Measurements from ENCODE around the gene OR2L3. TPM values are rescaled to one million over a fixed set of nuclear protein-coding genes. Genes with fewer than 3 reads are reported as not detected.

Gene OR2L3
- total RNA-seq, 3 donors from 2014 or later (not counting 1 experiment from before 2014, with no cell fraction given), result not detected

DNA sequence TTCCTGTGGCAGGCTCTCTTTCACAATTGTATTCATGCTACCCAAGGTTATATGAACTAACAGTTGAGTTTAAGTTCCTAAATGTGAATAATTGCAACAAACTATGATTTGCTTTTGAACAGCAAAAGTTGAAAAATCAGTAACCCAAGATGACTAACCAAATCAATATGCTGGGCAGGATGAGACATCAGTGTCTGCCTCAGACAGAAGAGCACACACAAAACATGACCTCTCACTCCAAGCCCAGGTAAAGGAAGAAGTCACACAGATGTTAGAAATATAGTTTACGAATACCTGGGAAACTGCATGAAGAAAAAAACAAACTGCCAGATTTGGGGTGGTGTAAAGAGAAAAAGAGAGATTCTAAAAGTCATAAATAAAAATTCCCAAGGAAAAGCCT, 51.9 kb downstream of the OR2L3 start:
- intact Hi-C loops (cut with micrococcal nuclease), result no loop called here
- ATAC-seq (no peak), DNase-seq (no peak)
- Histone ChIP-seq H3K9me3 (ENCODE audit: control insufficient read depth, insufficient read depth, low read length) (no peaks in the 10 kb centered on the region), H3K4me1 (ENCODE audit: control insufficient read depth, insufficient read depth, low read length) (no peaks in the 10 kb centered on the region), H3K27me3 (ENCODE audit: control insufficient read depth, insufficient read depth, low read length) (no peaks in the 10 kb centered on the region), H3K4me3 (ENCODE audit: low read length) (no peak overlapping the region), H3K27ac (ENCODE audit: low read length) (no peak overlapping the region), H3K36me3 (ENCODE audit: control insufficient read depth, insufficient read depth, low read length) (no peaks in the 10 kb centered on the region)
- no peaks in the 10 kb centered on the region for H3K4me1 Mint-ChIP-seq
- peaks cover 3 to 9% of the 10 kb centered on the region in 2 donors for H3K9me3 Mint-ChIP-seq
- no peaks in the 10 kb centered on the region for H3K27me3 Mint-ChIP-seq (ENCODE audit: low read depth in 2 of 2)
- H3K4me3 Mint-ChIP-seq, result no peak overlapping the region
- no CpG with 5 or more reads among the region's 1 CpG for WGBS (ENCODE audit: insufficient coverage)
- no peak overlapping the region for H3K27ac Mint-ChIP-seq
- no peaks in the 10 kb centered on the region for H3K36me3 Mint-ChIP-seq
- TF ChIP-seq, protein P1, sequence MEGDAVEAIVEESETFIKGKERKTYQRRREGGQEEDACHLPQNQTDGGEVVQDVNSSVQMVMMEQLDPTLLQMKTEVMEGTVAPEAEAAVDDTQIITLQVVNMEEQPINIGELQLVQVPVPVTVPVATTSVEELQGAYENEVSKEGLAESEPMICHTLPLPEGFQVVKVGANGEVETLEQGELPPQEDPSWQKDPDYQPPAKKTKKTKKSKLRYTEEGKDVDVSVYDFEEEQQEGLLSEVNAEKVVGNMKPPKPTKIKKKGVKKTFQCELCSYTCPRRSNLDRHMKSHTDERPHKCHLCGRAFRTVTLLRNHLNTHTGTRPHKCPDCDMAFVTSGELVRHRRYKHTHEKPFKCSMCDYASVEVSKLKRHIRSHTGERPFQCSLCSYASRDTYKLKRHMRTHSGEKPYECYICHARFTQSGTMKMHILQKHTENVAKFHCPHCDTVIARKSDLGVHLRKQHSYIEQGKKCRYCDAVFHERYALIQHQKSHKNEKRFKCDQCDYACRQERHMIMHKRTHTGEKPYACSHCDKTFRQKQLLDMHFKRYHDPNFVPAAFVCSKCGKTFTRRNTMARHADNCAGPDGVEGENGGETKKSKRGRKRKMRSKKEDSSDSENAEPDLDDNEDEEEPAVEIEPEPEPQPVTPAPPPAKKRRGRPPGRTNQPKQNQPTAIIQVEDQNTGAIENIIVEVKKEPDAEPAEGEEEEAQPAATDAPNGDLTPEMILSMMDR (IDR thresholded peaks at IDR 0.05), result no peak

DNA sequence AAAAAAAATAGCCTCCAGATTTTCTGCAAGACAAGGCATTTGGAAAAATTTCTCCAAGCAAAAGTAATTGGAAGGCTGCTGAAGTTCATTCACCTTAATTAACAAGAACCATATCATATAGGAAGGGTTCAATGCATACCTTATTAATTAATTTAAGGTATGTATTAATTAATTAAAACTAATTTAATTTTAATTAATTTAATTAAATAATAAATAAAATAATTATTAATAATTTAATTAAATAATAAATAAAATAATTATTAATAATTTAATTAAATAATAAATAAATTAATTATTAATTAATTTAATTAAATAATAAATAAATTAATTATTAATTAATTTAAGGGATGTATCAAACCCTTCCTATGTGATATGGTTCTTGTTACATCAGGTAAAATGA, 56.2 kb downstream of the OR2L3 start:
- H3K4me3 ChIP-seq (ENCODE audit: low read length), result no peak overlapping the region
- Mint-ChIP-seq H3K4me1 (no peaks in the 10 kb centered on the region), H3K4me3 (no peak overlapping the region), H3K27me3 (ENCODE audit: low read depth in 2 of 2) (no peaks in the 10 kb centered on the region), H3K9me3 (peaks cover 2 to 10% of the 10 kb centered on the region in 2 donors), H3K36me3 (no peaks in the 10 kb centered on the region), H3K27ac (no peak overlapping the region)
- intact Hi-C loops (cut with micrococcal nuclease), result no loop called here
- peaks cover 4% of the 10 kb centered on the region for H3K9me3 ChIP-seq (ENCODE audit: control insufficient read depth, insufficient read depth, low read length)
- no peaks in the 10 kb centered on the region for H3K36me3 ChIP-seq (ENCODE audit: control insufficient read depth, insufficient read depth, low read length)
- H3K4me1 ChIP-seq (ENCODE audit: control insufficient read depth, insufficient read depth, low read length), result no peaks in the 10 kb centered on the region
- H3K27me3 ChIP-seq (ENCODE audit: control insufficient read depth, insufficient read depth, low read length), result no peaks in the 10 kb centered on the region
- ATAC-seq, result no peak
- TF ChIP-seq, protein P1 (IDR thresholded peaks at IDR 0.05), result no peak
- DNase-seq, result no peak
- no peak overlapping the region for H3K27ac ChIP-seq (ENCODE audit: low read length)

DNA sequence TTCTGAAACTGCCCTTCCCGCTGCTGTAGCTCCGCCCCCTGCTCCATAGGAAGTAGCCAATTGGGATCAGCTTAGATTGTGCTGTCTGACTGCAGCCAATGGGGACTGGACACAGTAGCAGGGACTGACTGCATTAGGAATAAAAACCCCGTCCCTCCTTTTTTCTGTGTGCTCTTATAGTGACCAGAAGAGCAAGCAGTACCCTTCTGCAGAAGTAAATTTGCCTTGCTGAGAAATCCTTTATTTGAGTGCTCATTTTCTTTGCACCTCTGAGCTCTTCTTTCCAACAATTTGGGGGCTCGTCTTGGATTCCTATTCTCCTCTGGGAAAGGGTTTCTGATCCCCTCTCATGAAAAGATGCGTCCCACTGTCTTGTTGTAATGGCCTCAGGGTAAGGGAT, 64.5 kb downstream of the OR2L3 start:
- intact Hi-C loops (cut with micrococcal nuclease), result no loop called here
- Histone ChIP-seq H3K27me3 (ENCODE audit: control insufficient read depth, insufficient read depth, low read length) (no peaks in the 10 kb centered on the region), H3K27ac (ENCODE audit: low read length) (no peak overlapping the region), H3K4me1 (ENCODE audit: control insufficient read depth, insufficient read depth, low read length) (no peaks in the 10 kb centered on the region), H3K36me3 (ENCODE audit: control insufficient read depth, insufficient read depth, low read length) (no peaks in the 10 kb centered on the region), H3K9me3 (ENCODE audit: control insufficient read depth, insufficient read depth, low read length) (peaks cover 16% of the 10 kb centered on the region), H3K4me3 (ENCODE audit: low read length) (no peak overlapping the region)
- WGBS (ENCODE audit: insufficient coverage), result 88% methylated on average over 5 of the region's 5 CpGs
- DNase-seq (no peak), ATAC-seq (no peak)
- Mint-ChIP-seq H3K36me3 (peaks cover 14% of the 10 kb centered on the region), H3K9me3 (peaks cover 22 to 33% of the 10 kb centered on the region in 2 donors), H3K4me1 (no peaks in the 10 kb centered on the region), H3K27me3 (ENCODE audit: low read depth in 2 of 2) (no peaks in the 10 kb centered on the region), H3K27ac (no peak overlapping the region), H3K4me3 (no peak overlapping the region)
- TF ChIP-seq, protein P1 (IDR thresholded peaks at IDR 0.05), result no peak

Other genes starting within 250 kb of the OR2L3 start
- not detected for gene OR14A16, start 222.7 kb upstream of the OR2L3 start, total RNA-seq
- gene OR11L1, start 204.9 kb upstream of the OR2L3 start, total RNA-seq, result not detected
- 1 to 10 TPM in 2 of 3 donors, under 1 TPM in 1; 0.50 to 3.9 (median 1.9) TPM for gene TRIM58, start 189.6 kb upstream of the OR2L3 start, total RNA-seq
- 1 to 10 TPM in 1 of 3 donors, under 1 TPM in 2; 0.41 to 1.0 (median 0.65) TPM for gene OR2W3, start 151.2 kb upstream of the OR2L3 start, total RNA-seq
- gene OR2T8, start 126.6 kb upstream of the OR2L3 start, total RNA-seq, result not detected
- not detected for gene OR2AJ1, start 121.9 kb upstream of the OR2L3 start, total RNA-seq
- 1 to 10 TPM in 1 of 3 donors, not detected in 2; 1.1 TPM for gene OR2L8, start 98.0 kb upstream of the OR2L3 start, total RNA-seq
- gene OR2AK2, start 81.6 kb upstream of the OR2L3 start, total RNA-seq, result under 1 TPM in 1 of 3 donors, not detected in 2; 0.88 TPM
- gene OR2L5, start 33.2 kb upstream of the OR2L3 start, total RNA-seq, result not detected
- gene OR2L2, start 16.8 kb upstream of the OR2L3 start, total RNA-seq, result under 1 TPM in 2 of 3 donors, not detected in 1; 0.18 to 0.19 TPM
- under 1 TPM in 1 of 3 donors, not detected in 2; 0.20 TPM for gene OR2L13, start 48.3 kb downstream of the OR2L3 start, total RNA-seq
- gene OR2M5, start 98.3 kb downstream of the OR2L3 start, total RNA-seq, result not detected
- not detected for gene OR2M2, start 128.0 kb downstream of the OR2L3 start, total RNA-seq
- not detected for gene OR2M3, start 150.4 kb downstream of the OR2L3 start, total RNA-seq
- not detected for gene OR2M4, start 184.6 kb downstream of the OR2L3 start, total RNA-seq
- not detected for gene OR2T33, start 231.1 kb downstream of the OR2L3 start, total RNA-seq